Stimulated activated CD4-positive, alpha-beta T cell treated with anti-CD3 and anti-CD28 coated beads, Interleukin-15, amount 100 ng/mL, for 24 hours (primary cell): ENCODE measurements around the gene CTRB1.
"Not testable (repeated sequence)": the region's sequence is repeated elsewhere in the genome, so short reads cannot be mapped to it uniquely, and the experiment has no call there.

ENCODE experiments used
- DNase-seq: peaks from one replicate; pipeline ENCODE4 v3.0.0-alpha.2; 2020

CTRB1 gene

GRCh38 chr16:75226550-75227360 lies 8.0 kb downstream of the CTRB1 start:
- DNase-seq, result no peak

- no peak for DNase-seq
Observed at GRCh38 chr16:75227361-75228142, 8.8 kb downstream of the CTRB1 start.

GRCh38 chr16:75228143-75228976 lies 9.6 kb downstream of the CTRB1 start:
- DNase-seq, result no peak

DNA sequence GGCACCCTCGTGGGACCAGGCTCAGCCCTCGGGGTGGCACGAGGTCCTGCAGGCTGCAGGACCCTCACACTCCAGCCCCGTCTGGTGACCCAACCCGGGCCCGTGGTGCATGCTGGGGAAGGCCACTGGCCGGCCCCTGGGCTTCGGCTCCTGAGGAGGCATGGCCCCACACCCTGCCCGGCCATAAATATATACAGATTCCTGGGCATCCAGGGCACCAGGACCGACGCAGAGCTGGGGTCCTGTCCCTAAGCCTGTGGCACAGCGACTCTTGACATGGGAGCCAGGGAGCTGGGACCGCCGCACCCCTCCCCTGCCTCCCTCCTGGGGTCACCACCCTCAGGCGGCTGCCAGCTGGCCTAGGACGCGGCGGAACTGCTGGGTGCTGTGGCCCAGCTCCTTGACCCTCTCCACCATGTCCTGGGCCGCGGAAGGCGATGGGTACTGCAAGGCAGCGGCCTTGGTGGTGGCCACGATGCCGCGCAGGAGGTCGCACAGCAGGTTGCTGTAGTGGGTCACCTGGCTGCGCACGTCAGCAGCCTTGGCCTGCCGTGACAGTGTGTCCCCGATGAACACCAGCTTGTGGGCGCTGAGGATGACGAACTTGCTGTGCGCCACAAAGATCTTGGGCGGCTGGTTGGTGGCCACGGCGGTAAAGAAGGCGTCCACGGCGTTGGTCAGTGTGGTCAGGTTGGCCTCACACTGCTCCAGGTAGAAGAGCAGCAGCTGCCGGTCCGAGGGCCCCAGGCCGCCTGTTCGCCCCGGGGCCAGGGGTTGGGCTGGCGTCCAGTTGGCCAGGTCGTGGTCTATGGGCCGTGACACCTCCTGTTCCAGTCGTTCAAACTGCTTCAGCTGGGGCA lies 10.6 kb downstream of the CTRB1 start:
- DNase-seq, result no peak

DNA sequence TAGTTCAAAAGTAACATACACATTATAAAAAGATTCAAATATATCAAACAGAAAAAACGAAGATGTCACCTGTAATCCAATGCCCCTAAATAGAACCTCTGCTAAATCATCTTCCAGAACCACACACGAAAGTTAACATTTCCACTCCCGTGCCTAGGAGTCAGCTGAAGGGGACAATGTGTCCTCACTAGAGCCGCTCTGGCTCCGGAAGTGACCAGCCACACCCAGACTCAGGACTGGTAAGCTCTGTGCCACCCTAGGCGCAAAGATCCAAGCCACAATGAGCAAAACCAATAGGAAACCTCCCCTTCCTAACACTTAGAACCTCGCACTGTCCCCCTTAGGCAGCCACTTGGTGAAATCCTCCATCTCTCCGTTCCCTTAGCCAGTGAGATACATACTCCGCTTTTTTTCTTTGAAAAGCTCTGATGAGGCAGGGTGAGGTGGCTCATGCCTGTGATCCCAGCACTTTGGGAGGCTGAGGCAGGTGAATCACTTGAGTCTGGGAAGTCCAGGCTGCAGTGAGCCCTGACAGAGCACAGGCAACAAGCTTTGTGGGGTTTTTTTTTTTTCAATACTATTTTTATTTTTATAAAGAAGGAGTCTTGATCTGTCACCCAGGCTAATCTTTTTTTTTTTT lies 11.8 kb downstream of the CTRB1 start:
- no peak for DNase-seq

GRCh38 chr16:75231570-75231969 lies 12.8 kb downstream of the CTRB1 start:
- no peak for DNase-seq

DNA sequence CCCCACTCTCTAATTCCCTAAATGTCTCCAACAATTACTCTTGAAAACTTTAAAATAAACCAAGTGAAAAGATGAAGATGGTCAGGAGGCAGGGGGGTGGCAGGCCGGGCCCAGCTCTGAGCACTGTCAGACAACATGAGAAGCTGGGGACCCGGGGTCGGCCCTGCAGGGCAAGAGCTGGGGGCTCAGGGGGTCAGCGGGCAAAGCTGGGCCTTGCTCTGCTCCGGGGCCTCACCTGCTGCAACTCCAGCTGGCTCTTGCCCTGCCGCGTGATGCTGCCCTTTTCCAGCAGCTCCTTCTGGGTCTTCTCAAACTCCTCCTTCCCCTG lies 14.8 kb downstream of the CTRB1 start:
- DNase-seq, result no peak

DNA sequence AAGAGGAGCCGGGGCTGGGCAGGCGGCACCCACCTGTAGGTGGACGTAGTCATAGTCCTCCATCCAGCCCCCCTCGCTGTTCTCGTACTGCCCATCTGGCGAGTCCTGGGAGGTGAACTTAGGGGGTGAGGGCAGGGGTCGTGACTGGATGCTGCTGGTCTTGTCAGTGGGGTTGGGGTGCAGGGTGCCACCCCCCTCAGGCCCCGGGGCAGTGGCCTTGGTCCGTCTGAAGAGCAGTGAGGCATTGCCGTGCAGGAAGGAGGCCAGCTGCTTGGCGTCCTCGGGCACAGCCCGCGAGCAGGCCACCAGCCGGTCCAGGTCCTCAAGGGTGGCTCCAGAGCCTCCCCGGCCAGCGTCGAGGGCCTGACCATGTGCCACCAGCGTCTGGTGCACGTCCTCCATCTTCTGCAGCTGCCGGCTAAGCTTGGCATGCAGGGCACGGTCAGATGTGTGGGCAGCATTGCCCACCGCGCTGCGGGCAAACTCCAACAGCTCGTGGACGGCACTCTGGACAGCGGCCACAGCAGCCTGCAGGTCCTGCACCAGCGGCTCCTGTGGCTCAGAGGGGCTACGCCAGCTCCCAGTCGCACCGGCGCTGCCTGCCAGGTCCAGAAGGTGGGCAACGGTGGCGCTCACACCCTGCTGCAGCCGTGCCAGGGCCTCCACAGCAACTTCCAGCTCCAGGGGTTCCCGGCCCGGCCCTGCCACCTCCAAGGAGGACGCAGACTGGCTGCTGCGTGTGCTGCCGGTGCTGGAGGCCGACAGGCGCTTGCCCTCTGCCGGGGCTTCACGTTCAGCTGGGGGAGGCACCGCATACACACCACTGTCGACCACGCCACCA lies 16.3 kb downstream of the CTRB1 start:
- no peak for DNase-seq

DNA sequence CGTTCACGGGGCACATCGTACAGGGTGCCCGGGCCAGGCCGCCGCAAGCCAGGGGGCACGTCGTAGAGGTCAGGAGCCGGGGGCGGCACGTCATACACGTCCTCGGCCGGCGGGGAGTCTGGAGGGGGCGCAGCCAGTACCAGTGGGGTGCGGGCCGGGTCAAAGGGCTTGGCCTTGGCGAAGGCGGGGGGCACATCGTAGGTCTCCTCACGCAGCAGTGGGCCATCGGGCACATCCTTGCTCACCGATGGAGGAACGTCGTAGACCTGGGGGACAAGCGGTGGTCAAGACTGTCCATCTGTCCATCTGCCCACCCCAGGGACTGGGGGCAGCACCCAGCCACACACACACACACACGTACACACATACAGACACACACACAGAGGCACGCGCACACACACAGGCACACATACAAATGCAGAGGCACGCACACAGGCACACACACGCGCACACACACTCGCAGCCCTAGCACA lies 17.0 kb downstream of the CTRB1 start:
- no peak for DNase-seq

- peak; percentile 48 for DNase-seq
Observed at GRCh38 chr16:75236232-75236631, 17.4 kb downstream of the CTRB1 start.

DNA sequence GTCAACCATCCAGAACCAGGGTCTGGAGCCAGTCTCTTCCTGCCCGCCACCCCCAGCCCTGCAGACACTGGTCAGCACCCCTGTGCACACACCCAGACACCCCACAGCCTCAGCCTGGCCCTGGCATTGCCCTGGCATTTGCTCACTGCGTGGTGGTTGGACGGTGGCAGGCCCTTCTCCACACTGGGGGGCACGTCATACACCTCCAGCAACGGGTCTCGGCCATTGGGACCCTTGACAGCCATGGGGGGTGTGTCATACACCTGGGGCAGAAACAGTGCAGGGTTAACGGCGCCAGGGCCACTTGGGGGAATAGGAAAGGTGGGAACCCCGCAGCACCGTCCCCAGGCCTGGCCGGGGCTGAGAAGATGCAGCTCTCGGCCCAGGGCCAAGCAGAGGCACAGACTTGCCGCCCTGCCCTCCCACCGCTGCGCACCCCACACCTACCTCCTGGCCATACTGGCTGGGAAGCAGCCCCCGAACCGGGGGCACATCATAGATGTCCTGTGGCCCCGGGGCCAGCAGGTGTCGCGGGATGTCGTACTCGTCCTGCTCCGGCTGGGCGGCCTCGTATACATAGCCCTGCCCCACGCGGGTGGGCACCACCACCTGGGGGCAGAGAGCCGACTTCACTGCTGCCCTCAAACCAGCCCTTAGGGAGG lies 18.1 kb downstream of the CTRB1 start:
- no peak for DNase-seq

DNA sequence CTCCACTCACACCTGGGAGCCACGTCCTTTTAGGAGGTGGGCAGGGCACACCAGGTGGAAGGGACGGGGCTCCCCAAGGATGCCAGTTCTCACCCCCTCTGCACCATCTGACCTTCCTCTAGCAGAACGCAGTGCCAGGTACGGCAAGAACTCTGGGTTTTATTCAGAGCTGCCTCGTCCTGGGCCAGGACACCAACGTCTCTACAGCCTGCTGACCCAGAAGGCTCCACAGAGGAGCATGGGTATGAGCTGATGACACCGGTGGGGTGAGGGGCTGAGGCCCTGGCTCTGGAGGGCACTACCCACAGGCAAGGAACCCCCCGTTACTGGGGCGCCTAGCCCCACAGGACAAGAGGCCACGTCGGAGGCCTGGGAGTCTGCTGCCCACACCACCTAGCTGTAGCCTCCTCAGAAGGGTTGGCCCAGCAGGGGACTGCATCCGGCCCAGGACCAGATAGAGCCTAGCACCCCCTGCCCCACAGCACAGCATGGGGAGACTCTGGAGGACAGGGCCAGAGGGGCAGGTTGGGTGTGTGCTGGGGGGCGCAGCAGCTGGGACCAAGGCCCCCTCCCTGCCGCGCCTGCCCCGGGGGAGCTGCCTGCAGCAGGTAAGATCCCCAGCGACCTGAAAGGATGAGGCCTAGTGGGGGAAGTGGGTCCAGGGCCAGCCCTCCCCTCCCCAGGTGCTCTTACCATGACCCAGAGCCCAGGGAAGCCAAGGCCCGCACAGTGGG lies 18.8 kb downstream of the CTRB1 start:
- no peak for DNase-seq

DNA sequence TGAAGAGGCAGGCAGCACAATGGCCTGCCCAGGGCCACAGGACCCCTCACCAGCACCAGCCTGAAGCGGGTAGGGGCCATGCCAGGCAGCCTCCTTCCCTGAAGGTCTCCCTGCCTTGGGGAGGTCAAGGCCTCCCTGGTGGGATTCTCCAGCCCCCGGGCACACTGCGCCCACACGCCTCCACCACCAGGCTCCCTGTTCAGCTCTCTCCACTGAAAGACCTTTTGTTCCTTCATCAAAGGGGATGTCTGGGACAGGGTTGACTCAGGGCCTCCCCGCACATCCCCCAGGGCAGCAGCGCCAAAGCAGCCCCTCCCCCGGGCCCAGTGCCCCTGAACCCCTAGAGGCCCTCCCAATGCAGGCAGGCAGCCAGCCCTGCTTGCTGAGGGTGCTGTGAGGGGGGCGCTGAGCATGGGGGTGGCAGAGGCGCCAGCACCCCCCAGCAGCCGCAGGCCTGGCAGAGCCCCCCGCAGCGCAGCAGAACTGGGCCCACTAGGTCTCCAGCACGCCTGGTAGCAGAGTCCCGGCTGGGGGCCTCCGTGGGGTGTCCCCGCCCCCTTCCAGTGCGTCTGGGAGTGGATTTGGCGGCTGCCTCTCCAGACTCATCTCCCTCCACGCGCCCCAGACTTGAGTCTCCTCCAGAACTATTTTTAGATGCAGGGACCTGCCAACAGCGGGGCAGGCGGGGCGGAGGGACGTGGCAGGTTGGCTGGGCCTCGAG lies 19.5 kb downstream of the CTRB1 start:
- no peak for DNase-seq

GRCh38 chr16:75238853-75239541 lies 20.2 kb downstream of the CTRB1 start:
- no peak for DNase-seq

DNA sequence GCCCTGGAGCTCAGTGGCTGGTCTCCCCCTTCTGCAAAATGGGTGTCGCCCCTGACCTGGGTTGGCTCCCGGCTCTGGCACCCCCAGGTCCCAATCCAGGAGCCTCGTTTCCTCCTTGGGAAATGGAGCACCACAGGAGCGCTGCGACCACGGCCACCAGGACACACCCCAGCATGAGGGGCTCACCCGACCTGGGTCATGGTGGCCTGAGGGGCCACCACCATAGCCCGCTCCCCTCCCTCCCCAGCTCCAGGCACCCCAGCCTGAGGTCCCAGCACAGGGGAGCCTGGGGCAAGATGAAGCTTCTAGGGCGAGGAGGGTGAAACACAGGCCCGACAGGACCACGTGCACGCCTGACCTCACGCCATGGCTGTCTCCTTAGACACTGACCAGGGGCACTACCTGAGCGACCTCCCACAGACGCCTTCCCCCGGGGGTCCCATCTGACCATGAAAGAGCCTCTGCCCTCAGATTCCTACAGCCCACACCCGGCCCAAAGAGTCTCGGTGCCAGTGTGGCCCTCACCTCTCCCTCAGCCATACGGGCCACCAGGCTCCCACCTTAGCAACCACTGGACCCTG lies 20.8 kb downstream of the CTRB1 start:
- no peak for DNase-seq

DNA sequence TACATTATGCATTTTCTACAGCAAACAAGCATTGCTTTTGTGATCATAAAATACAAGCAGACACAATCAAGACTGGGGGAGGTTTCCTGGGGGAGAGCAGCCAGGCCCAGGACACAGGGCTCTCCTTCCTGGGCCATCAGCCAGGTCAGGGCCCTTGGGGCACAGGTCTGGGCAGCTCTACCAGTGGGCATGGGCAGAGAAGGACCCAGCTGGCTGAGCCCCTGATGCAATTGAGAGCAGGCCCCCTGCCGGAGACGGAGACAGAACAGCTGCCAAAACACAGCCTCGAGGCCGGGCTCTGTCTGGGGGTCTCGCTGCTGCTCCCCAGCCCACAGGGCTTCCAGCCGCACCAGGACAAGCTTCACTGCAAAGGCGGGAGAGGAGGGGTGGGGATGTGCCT lies 21.8 kb downstream of the CTRB1 start:
- DNase-seq, result not testable (repeated sequence)

DNA sequence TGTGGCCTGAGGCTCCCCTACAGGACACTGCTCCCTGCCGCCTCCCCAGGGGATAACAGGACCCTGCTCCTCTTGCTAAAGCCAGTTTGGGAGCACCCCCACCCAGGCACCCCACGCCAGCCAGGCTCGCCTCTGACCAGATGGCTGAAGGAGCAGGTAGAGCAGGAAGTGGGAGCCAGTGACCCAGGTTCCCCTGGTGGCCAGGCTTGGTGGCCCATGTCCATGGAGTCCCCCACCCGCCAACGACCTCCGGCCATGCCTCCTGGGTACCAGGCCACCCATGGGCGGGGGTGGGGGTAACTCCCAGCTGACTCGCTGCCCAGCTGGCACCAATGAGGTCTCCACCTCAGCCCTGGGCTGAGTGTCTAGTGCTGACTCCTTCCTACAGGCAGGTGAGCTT lies 22.6 kb downstream of the CTRB1 start:
- no peak for DNase-seq

- no peak for DNase-seq
Observed at GRCh38 chr16:75241955-75242354, 23.2 kb downstream of the CTRB1 start.
